HUES64 (cell line): ENCODE results near the gene FETUB.
"Not testable (repeated sequence)": the region's sequence is repeated elsewhere in the genome, so short reads cannot be mapped to it uniquely, and the experiment has no call there.

Experiments
- H3K27ac ChIP-seq: 2 replicates; pipeline ENCODE4 v1.7.0; 2013; ENCODE audit warnings: low read depth, low read length, inconsistent platforms
- H3K27me3 ChIP-seq: 2 replicates; pipeline ENCODE4 v1.6.1; 2013; ENCODE audit warnings: mild to moderate bottlenecking, low read length; ENCODE audit not compliant: insufficient read depth
- H3K36me3 ChIP-seq: 2 replicates; pipeline ENCODE4 v1.6.1; 2013; ENCODE audit warnings: mild to moderate bottlenecking, low read length; ENCODE audit not compliant: insufficient read depth
- H3K4me1 ChIP-seq: 2 replicates; pipeline ENCODE4 v1.6.1; 2013; ENCODE audit warnings: mild to moderate bottlenecking, low read length, moderate library complexity; ENCODE audit not compliant: insufficient read depth
- H3K4me3 ChIP-seq: 2 replicates; pipeline ENCODE4 v1.5.1; 2013; ENCODE audit warnings: mild to moderate bottlenecking, low read length, moderate library complexity
- H3K9ac ChIP-seq: 2 replicates; pipeline ENCODE4 v1.6.1; 2013; ENCODE audit warnings: mild to moderate bottlenecking, low read depth, low read length
- H3K9me3 ChIP-seq: 2 replicates; pipeline ENCODE4 v1.6.1; 2013; ENCODE audit warnings: low read depth, low read length; ENCODE audit not compliant: insufficient read depth
- WGBS: fragments of 150-250, 120-280 bp; methylation state at CpG from one replicate; pipeline ENCODE4 v1.1.7; 2013; ENCODE audit warnings: missing lambda C conversion rate; 5-methylcytosine and 5-hydroxymethylcytosine counted together

FETUB gene

DNA sequence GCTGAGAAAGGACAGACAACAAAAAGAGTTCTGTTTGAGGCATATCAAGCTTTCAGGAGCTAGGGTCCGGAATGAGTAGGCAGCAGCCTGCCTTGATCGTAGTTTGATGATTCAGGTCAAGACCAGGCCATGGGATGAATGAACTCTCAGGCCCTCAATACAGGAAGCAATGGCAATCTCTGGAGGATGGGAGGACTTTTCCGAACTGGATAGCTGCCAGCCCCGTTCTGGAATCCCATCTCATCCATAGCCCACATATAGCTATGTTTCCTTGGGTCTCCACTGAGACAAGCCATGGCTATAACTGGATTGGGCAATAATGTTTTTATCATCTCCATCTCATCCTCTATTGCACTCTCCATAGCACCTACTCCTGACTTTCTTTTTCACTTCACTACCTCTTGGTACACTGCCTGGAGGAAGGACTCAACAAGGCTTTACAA, 14.6 kb upstream of the FETUB start:
- Histone ChIP-seq H3K9me3 (no peaks in the 10 kb centered on the region), H3K27ac (no peak overlapping the region), H3K36me3 (no peaks in the 10 kb centered on the region), H3K4me3 (no peak overlapping the region), H3K9ac (no peak overlapping the region), H3K4me1 (no peaks in the 10 kb centered on the region), H3K27me3 (no peaks in the 10 kb centered on the region)
- 92% methylated on average over 4 of the region's 4 CpGs for WGBS

DNA sequence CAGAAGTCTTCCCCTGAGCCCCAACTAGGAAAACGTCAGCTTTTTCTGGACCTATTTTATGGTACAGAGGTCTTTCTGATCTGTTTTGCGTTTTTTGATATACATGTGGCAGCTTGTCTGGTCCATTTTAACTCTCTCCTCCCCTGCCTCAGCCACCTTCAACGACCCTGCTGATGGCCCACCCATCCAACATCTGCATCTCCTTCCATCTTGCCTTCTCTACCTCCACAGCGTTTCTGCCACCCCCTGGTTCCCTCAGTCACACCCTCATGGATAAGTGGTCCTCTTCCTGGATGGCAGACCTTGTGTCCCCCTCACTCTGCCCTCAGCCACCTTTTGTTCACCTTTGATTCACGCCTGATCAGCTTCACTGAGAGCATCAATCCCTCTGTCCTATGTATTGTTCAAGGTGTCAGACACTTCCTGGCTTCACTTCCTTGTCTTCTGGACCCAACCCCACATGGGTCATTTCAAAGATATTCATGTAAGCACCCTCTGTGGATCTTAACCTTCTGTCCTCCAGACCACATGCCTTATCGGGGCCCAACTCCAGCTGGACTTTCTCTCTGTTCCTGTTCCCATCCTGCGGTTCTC, 13.8 kb upstream of the FETUB start:
- H3K36me3 ChIP-seq, result no peaks in the 10 kb centered on the region
- H3K4me3 ChIP-seq, result no peak overlapping the region
- H3K27me3 ChIP-seq, result no peaks in the 10 kb centered on the region
- WGBS, result 88% methylated on average over 7 of the region's 7 CpGs
- H3K9me3 ChIP-seq, result no peaks in the 10 kb centered on the region
- no peak overlapping the region for H3K9ac ChIP-seq
- H3K4me1 ChIP-seq, result no peaks in the 10 kb centered on the region
- H3K27ac ChIP-seq, result no peak overlapping the region

DNA sequence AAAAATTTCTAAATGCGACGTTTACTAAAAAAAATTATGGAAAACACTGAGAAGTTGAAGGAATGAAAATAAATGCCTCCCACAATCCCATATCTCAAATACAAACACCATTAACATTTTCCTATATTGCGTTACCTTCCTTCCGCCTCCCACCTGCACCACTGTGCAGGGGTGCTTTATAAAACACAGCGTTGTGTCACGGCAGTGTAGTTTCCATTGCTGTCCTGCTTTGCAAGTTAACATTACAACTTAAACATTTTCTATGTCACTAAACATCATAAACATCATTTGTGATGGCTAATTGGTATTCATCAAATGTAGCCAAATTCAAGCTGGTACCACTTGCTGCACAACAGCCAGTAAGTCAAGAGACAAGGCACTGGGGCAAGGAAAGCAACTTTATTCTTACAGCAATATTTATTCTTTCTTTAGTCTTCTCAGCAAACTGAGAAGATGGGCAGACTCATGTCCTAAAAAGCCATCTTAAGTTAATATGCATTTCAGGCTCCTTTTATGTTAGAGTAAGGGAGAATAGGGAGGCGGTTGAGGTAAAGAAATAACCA, 12.3 kb upstream of the FETUB start:
- 93% methylated on average over 6 of the region's 7 CpGs for WGBS
- H3K36me3 ChIP-seq, result no peaks in the 10 kb centered on the region
- no peak overlapping the region for H3K27ac ChIP-seq
- no peak overlapping the region for H3K4me3 ChIP-seq
- H3K9ac ChIP-seq, result no peak overlapping the region
- H3K9me3 ChIP-seq, result no peaks in the 10 kb centered on the region
- no peaks in the 10 kb centered on the region for H3K27me3 ChIP-seq
- no peaks in the 10 kb centered on the region for H3K4me1 ChIP-seq

DNA sequence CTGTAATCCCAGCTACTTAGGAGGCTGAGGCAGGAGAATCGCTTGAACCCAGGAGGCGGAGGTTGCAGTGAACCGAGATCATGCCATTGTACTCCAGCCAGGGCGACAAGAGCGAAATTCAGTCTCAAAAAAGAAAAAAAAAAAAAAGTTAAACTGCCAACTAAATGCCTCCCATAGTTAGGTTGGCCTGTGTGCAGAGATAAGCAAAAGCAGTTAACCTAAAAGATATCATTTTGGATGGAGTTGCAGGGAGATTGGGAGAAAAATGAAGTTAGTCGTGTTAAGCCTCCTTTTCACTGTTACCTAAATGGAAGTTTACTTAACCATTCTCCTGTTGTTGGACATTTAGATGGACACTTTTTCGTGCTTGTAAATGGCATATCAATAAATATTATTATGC, 11.4 kb upstream of the FETUB start:
- Histone ChIP-seq H3K27ac (no peak overlapping the region), H3K4me1 (no peaks in the 10 kb centered on the region), H3K9ac (no peak overlapping the region), H3K27me3 (no peaks in the 10 kb centered on the region), H3K36me3 (no peaks in the 10 kb centered on the region), H3K4me3 (no peak overlapping the region), H3K9me3 (no peaks in the 10 kb centered on the region)
- 93% methylated on average over 6 of the region's 7 CpGs for WGBS

DNA sequence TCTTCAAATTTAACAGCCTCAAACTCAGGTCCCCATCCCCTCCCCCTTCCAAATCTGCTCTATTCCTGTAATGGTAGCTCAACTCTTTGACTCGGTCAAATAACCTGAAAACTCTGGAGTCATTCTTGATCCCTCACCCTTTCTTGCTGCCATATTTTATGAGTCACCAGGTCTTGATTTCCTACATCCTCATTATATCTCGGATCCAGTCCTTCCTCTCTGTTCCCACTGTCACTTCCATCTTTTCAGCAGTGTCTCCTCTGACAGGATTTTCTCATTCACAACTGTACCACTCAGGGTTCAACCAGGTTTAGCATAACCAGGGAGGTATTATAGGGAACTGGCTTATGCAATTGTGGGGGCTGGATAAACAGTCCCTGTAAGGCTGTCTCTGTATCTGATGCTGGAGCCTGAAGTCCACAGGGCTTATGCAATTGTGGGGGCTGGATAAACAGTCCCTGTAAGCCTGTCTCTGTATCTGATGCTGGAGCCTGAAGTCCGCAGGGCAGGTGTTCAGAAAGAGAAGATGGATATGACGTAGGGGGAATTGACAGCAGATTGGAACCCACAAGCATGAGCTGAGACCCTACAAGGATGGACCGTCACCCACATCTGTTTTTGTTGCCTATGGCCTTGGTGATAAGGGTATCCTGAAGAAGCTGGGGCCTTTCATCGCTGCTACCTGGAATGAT, 9.1 kb upstream of the FETUB start:
- no peak overlapping the region for H3K9ac ChIP-seq
- no peak overlapping the region for H3K4me3 ChIP-seq
- H3K27ac ChIP-seq, result no peak overlapping the region
- no peaks in the 10 kb centered on the region for H3K4me1 ChIP-seq
- H3K36me3 ChIP-seq, result no peaks in the 10 kb centered on the region
- no peaks in the 10 kb centered on the region for H3K27me3 ChIP-seq
- 93% methylated on average over 6 of the region's 6 CpGs for WGBS
- H3K9me3 ChIP-seq, result no peaks in the 10 kb centered on the region

DNA sequence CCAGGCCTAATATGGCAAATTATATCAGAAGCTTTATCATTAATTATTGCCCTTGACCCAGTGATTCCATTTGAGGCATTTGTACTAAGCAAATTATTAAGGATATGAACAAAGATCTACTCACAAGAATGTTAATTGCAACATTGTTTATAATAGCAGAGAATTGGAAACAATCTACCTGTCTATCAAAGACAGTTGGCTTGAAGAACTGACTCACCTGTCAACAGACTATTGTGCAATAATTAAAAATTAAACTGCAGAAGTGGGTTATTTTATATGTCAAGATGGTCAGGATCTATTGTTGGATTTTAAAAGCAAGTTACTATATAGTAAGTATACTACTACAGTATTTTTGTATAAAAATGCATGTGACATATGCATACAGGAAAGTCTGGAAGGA, 6.7 kb upstream of the FETUB start:
- H3K4me3 ChIP-seq, result no peak overlapping the region
- H3K27ac ChIP-seq, result no peak overlapping the region
- H3K9ac ChIP-seq, result no peak overlapping the region
- no peaks in the 10 kb centered on the region for H3K4me1 ChIP-seq
- H3K36me3 ChIP-seq, result no peaks in the 10 kb centered on the region
- no peaks in the 10 kb centered on the region for H3K9me3 ChIP-seq
- H3K27me3 ChIP-seq, result no peaks in the 10 kb centered on the region

DNA sequence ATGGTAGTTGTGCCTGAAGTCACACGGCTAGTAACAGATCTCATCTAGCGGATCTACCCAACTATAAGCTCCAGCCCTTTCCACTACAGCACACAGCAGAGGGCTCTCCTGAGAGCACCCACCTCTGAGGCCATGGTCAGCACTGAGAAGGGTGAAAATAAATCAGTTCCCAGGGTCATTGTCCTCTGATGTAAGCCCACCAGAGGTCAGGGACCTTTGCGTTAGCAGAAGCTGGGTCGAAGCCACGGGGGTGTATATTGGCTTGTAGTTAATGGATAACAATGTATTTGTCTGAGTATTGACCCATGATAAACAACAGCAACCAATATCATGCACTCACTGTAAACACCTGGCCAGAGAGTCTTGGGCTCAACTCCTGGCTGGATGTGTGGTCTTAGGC, 6.0 kb upstream of the FETUB start:
- H3K36me3 ChIP-seq, H3K4me3 ChIP-seq, H3K27me3 ChIP-seq, H3K27ac ChIP-seq, H3K4me1 ChIP-seq, H3K9me3 ChIP-seq, H3K9ac ChIP-seq: not testable (repeated sequence)
- WGBS, result 97% methylated on average over 4 of the region's 5 CpGs

DNA sequence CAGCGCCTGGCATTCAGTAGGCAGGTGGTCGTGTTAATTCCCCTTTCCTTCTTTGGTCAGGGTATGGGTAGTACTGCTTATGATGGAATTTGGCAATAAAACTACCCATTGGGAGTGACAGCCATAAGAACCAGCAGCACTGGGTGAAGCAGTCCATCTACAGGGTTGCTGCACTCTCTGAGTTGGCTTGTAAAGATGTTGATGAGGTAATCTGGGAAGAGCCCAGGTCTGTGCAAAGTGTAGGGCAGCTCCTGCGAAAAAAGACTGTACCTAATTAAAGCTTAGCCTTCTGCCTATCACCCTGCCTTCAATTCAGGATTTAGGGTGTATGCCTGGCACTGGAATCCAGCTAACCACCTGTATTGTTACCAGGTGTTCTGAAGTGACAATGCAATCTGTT, 4.7 kb upstream of the FETUB start:
- Histone ChIP-seq H3K4me3 (no peak overlapping the region), H3K9me3 (no peaks in the 10 kb centered on the region), H3K9ac (no peak overlapping the region), H3K4me1 (peaks cover 6% of the 10 kb centered on the region), H3K36me3 (no peaks in the 10 kb centered on the region), H3K27me3 (no peaks in the 10 kb centered on the region), H3K27ac (no peak overlapping the region)
- 92% methylated on average over 3 of the region's 3 CpGs for WGBS

DNA sequence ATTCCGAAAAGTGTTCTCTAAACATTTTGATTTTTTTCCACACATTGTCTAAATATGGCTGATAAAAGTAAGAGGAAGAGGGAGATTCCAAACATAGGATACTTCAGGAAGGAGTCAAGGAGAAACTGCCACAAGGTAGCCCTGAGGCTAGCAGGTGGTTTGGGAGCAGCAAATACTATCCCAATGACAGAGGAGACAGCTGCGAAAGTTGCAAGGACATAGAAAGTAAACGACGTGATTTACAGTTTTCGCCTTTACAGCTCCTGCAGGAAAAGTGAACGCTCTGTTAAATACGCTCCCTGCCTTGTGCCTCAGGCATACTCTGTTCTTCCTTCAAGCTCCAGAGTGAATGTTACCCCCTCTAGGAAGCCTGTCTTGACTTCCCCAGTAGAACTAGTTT, 3.7 kb upstream of the FETUB start:
- Histone ChIP-seq H3K4me1 (peaks cover 9% of the 10 kb centered on the region), H3K4me3 (no peak overlapping the region), H3K27me3 (no peaks in the 10 kb centered on the region), H3K27ac (no peak overlapping the region), H3K36me3 (no peaks in the 10 kb centered on the region), H3K9me3 (no peaks in the 10 kb centered on the region), H3K9ac (no peak overlapping the region)
- WGBS, result 95% methylated on average over 7 of the region's 7 CpGs

DNA sequence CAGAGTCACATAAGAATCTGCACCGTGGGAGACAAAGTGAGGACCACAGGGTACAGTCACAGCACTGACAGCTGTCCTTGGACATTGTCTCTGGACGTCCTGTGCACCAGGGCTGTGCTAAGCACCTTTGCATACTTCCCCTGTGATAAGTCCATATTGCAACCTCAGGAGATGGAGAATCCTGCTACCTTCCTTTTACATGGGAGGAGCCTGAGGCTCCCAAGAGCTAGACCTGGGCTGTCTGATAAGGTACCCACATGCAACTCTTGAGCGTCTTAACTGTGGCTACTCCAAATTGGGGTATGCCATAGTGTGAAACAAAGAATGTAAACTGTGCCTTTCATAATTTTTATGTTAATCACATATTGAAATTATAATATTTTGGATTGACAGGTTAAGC, 2.5 kb upstream of the FETUB start:
- Histone ChIP-seq H3K9me3 (no peaks in the 10 kb centered on the region), H3K4me1 (peaks cover 9% of the 10 kb centered on the region), H3K4me3 (no peak overlapping the region), H3K27ac (no peak overlapping the region), H3K9ac (no peak overlapping the region), H3K27me3 (0 out of 2 replicates have a peak, but pooled peaks cover 4% of the 10 kb centered on the region), H3K36me3 (no peaks in the 10 kb centered on the region)
- 86% methylated on average over 3 of the region's 3 CpGs for WGBS

DNA sequence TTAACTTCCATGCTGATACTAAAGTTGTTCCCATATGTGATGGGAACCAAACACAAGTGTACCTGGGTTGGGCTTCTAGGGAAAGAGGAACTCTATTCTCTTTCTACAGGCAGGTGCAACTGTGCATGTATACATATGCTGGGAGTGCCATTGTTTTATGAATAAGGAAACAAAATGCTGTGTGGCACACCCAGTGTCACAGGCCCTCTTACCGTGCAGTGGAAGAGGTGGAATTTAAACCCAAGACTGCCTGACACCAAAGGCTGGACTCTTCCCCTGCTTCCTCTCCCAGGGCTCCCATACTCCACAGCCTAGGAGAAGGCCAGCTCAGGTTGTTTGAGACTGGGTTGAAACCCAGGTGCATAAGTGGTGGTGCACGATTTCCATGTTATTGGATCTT, 1.9 kb upstream of the FETUB start:
- no peaks in the 10 kb centered on the region for H3K9me3 ChIP-seq
- 100% methylated on average over 2 of the region's 2 CpGs for WGBS
- no peaks in the 10 kb centered on the region for H3K36me3 ChIP-seq
- 0 out of 2 replicates have a peak, but pooled peaks cover 4% of the 10 kb centered on the region for H3K27me3 ChIP-seq
- no peak overlapping the region for H3K9ac ChIP-seq
- peaks cover 14% of the 10 kb centered on the region for H3K4me1 ChIP-seq
- H3K27ac ChIP-seq, result no peak overlapping the region
- no peak overlapping the region for H3K4me3 ChIP-seq
